HEK293 (cell line): ENCODE data around the gene H2BK1.

Experiments
- CTCF ChIA-PET: fragments of 350-600 bp; formaldehyde crosslinking; extraction: SDS; loops from one replicate; lab custom pipeline; 2021; ENCODE audit warnings: antibody characterized with exemption; lab: Yijun Ruan, JAX
- POLR2A ChIA-PET: fragments of 300-600 bp; formaldehyde crosslinking; extraction: SDS; loops from one replicate; lab custom pipeline; 2020; ENCODE audit warnings: antibody characterized with exemption, inconsistent platforms; lab: Yijun Ruan, JAX
- H3K27ac ChIP-seq: fragments of 200-500 bp; sonication (Bioruptor generic); 2 replicates; pipeline ENCODE4 v1.5.1; 2014; ENCODE audit warnings: low read depth, low read length, control low read depth, inconsistent platforms; ENCODE audit errors: extremely low read depth
- H3K36me3 ChIP-seq, 2 experiments: fragments of 200-500 bp in 1 of 2; sonication (Bioruptor generic) in 1 of 2; 1 replicate in 1 of 2; 2 replicates in 1 of 2; pipeline ENCODE4 v1.5.1; 2014 to 2017; ENCODE audit warnings: inconsistent platforms in 2 of 2, low read length in 2 of 2; ENCODE audit not compliant: control insufficient read depth in 2 of 2, insufficient read depth in 1 of 2
- H3K4me1 ChIP-seq: fragments of 200-500 bp; sonication (Bioruptor generic); 2 replicates; pipeline ENCODE4 v1.5.1; 2014; ENCODE audit warnings: mild to moderate bottlenecking, low read length, inconsistent platforms; ENCODE audit not compliant: control insufficient read depth, insufficient read depth
- H3K4me3 ChIP-seq: 2 replicates; pipeline ENCODE4 v1.5.1; 2011; ENCODE audit warnings: low read depth, mild to moderate bottlenecking, control low read depth, low read length, moderate library complexity
- H3K9me3 ChIP-seq: fragments of 200-500 bp; sonication (Bioruptor generic); 2 replicates; pipeline ENCODE4 v1.5.1; 2014; ENCODE audit warnings: low read depth, low read length, inconsistent platforms; ENCODE audit not compliant: control insufficient read depth, insufficient read depth
- BCL6B ChIP-seq: fragments of 450-650 bp; formaldehyde crosslinking; IDR thresholded peaks from 2 replicates; pipeline ENCODE4 v1.5.1; 2017; ENCODE audit warnings: missing biosample characterization, missing genetic modification characterization
- KLF1 ChIP-seq: fragments of 450-650 bp; formaldehyde crosslinking; IDR thresholded peaks from 2 replicates; pipeline ENCODE4 v1.5.1; 2016; ENCODE audit warnings: missing biosample characterization, missing genetic modification characterization
- PBX3 ChIP-seq: sonication (generic); formaldehyde crosslinking; IDR thresholded peaks from 2 replicates; pipeline ENCODE4 v1.8.1; 2022; ENCODE audit warnings: mild to moderate bottlenecking, moderate library complexity, missing genetic modification reagents
- RBAK ChIP-seq: fragments of 450-650 bp; formaldehyde crosslinking; IDR thresholded peaks from 2 replicates; pipeline ENCODE4 v1.5.1; 2016; ENCODE audit warnings: missing biosample characterization, missing genetic modification characterization
- SP3 ChIP-seq: fragments of 450-650 bp; formaldehyde crosslinking; IDR thresholded peaks from 2 replicates; pipeline ENCODE4 v1.5.1; 2016; ENCODE audit warnings: missing biosample characterization, missing genetic modification characterization
- YY1 ChIP-seq: fragments of 450-650 bp; formaldehyde crosslinking; IDR thresholded peaks from 2 replicates; pipeline ENCODE4 v1.5.1; 2018; ENCODE audit warnings: missing biosample characterization, missing genetic modification characterization
- ZBTB11 ChIP-seq: fragments of 450-650 bp; formaldehyde crosslinking; conservative IDR thresholded peaks from 2 replicates; pipeline ENCODE4 v1.5.1; 2016; ENCODE audit warnings: low read depth, missing biosample characterization, missing genetic modification characterization
- ZNF146 ChIP-seq: fragments of 450-650 bp; formaldehyde crosslinking; IDR thresholded peaks from 2 replicates; pipeline ENCODE4 v1.5.1; 2016; ENCODE audit warnings: missing biosample characterization, missing genetic modification characterization
- ZNF266 ChIP-seq: fragments of 450-650 bp; formaldehyde crosslinking; IDR thresholded peaks from 2 replicates; pipeline ENCODE4 v1.5.1; 2016; ENCODE audit warnings: missing biosample characterization, missing genetic modification characterization, low read depth
- ZNF423 ChIP-seq: fragments of 450-650 bp; formaldehyde crosslinking; IDR thresholded peaks from 2 replicates; pipeline ENCODE4 v1.5.1; 2016; ENCODE audit warnings: missing biosample characterization, missing genetic modification characterization
- ZNF555 ChIP-seq: fragments of 450-650 bp; formaldehyde crosslinking; conservative IDR thresholded peaks from 2 replicates; pipeline ENCODE4 v1.5.1; 2017; ENCODE audit warnings: missing biosample characterization, mild to moderate bottlenecking, missing genetic modification characterization, inconsistent platforms
- ZNF623 ChIP-seq: fragments of 450-650 bp; formaldehyde crosslinking; IDR thresholded peaks from 2 replicates; pipeline ENCODE4 v1.5.1; 2016; ENCODE audit warnings: missing biosample characterization, missing genetic modification characterization
- ZNF660 ChIP-seq: fragments of 450-650 bp; IDR thresholded peaks from 2 replicates; pipeline ENCODE4 v1.5.1; 2018; ENCODE audit warnings: missing biosample characterization, mild to moderate bottlenecking, missing genetic modification characterization
- ZSCAN30 ChIP-seq: fragments of 450-650 bp; IDR thresholded peaks from 2 replicates; pipeline ENCODE4 v1.5.1; 2018; ENCODE audit warnings: missing biosample characterization, mild to moderate bottlenecking, missing genetic modification characterization, moderate library complexity
- ZSCAN5A ChIP-seq: fragments of 450-650 bp; formaldehyde crosslinking; IDR thresholded peaks from 2 replicates; pipeline ENCODE4 v1.5.1; 2016; ENCODE audit warnings: missing biosample characterization, missing genetic modification characterization

Gene H2BK1

GRCh38 chr7:151245360-151246101 is 35.2 kb upstream of the H2BK1 start (continued):
- TF ChIP-seq BCL6B (tag by site-specific recombination) (no peak), KLF1 (no peak), RBAK (tag by site-specific recombination) (no peak), YY1 (tag by site-specific recombination) (no peak), PBX3 (no peak), ZNF266 (tag by site-specific recombination) (no peak), ZNF423 (tag by site-specific recombination) (peak; percentile 72), ZNF555 (no peak), ZNF146 (tag by site-specific recombination) (no peak), ZSCAN30 (tag by site-specific recombination) (peak; percentile 62; the same call in 1 of the 2 replicates), ZSCAN5A (tag by site-specific recombination) (no peak), ZNF660 (tag by site-specific recombination) (0 out of 2 replicates have a peak, but pooled peaks have one; percentile 24), ZBTB11 (no peak)

- TF ChIP-seq SP3 (tag by site-specific recombination) (peak; percentile 49; the same call in 1 of the 2 replicates), ZNF623 (tag by site-specific recombination) (no peak)
- TF ChIP-seq, all 188 proteins: peak for 1
- peaks cover 0 to 33% of the 10 kb centered on the region in 2 experiments; a peak in 1 of 3 replicates for H3K36me3 ChIP-seq
- H3K4me3 ChIP-seq, result peak overlapping the region; percentile 13
- no peaks in the 10 kb centered on the region for H3K9me3 ChIP-seq
- H3K27ac ChIP-seq, result no peak overlapping the region
- CTCF ChIA-PET, result interaction anchor here (0.5 to 4.6 kb wide), 30 partner anchors 8 to 1832 kb away, joined by 3 to 43 read pairs (median 4); partner anchors contain the start of genes ABCF2 and CHPF2
- peaks cover 3% of the 10 kb centered on the region; the same call in 1 of the 2 replicates for H3K4me1 ChIP-seq
- POLR2A ChIA-PET, result interaction anchor here (1.0 to 4.1 kb wide), 3 partner anchors 9 to 18 kb away, joined by 3 to 23 read pairs (median 4); partner anchors contain the start of genes ABCF2 and CHPF2
Measured at GRCh38 chr7:151244841-151245346, 34.6 kb upstream of the H2BK1 start.
